ENCODE results near the gene NFXL1. TPM values are rescaled to one million over a fixed set of nuclear protein-coding genes. Genes with fewer than 3 reads are reported as not detected.

NFXL1 gene
- total and polyA plus RNA-seq, 10 of the 15 experiments (the other 5 are each of a cell fraction or from before 2014, with no cell fraction given), result 8.1 to 16.5 (median 13.1) TPM

DNA sequence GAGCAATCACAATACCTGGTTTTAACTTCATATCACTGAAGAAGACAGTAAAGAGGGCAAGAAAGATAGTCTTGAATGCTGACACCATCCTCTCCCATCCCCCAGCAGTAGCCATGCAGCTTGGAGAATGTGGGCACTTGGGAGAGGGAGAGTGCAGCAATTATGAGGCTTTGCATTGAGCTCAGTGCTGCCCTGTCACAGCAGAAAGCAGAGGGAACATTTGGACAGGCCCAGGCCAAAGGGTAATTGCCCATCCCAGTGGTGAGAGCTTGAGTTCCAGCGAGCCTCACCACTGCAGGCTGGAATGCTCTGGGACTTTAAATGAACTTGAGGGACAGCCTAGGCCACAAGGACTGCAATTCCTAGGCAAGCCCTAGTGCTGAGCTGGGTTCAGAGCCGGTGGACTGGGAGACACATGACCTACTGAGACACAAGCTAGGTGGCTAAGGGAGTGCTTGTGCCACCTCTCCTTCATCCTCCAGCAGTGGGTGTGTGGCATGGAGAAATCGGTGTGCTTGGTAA, 112.8 kb downstream of the NFXL1 start (continued):
- no peak for TF ChIP-seq NR2F1 (conservative IDR thresholded peaks at IDR 0.05)

DNA sequence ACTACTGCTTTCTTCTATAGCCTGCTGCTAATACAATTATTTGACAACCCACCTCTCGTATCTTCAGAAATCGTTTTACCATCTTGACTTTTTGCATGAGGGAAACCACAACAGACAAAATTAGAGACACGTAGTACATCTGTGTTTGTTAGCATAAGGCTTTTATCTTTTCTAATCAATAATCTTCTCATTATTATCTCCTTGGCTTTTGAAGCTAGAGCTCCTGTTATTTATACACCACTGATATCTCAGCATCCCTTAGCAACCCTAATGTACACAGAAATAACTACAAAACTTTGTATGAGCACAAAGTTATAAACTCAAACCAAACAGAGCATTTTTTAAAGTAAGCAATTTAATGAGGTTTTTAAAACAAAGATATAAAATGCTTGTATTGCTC, 116.2 kb downstream of the NFXL1 start:
- Histone ChIP-seq H2AFZ (ENCODE audit: control insufficient read depth, low read depth, low read length) (no peak overlapping the region), H3K9me3 (replicated peaks; ENCODE audit: control insufficient read depth, insufficient read depth, low read length) (no peaks in the 10 kb centered on the region), H3K4me1 (ENCODE audit: control insufficient read depth, insufficient read depth, low read length) (no peaks in the 10 kb centered on the region), H3K4me2 (ENCODE audit: control insufficient read depth, insufficient read depth) (no peak overlapping the region), H3K27ac (ENCODE audit: control insufficient read depth, insufficient read depth) (no peak overlapping the region), H4K20me1 (ENCODE audit: control insufficient read depth, insufficient read depth) (no peaks in the 10 kb centered on the region), H3K79me2 (ENCODE audit: control insufficient read depth, insufficient read depth, low read length) (no peaks in the 10 kb centered on the region), H3K36me3 (ENCODE audit: control insufficient read depth in 2 of 2, insufficient read depth in 2 of 2, low read length in 1 of 2) (no peaks in the 10 kb centered on the region), H3K9ac (ENCODE audit: control insufficient read depth, insufficient read depth, low read length) (no peak overlapping the region), H3K4me3 (no peak overlapping the region), H3K27me3 (replicated peaks in 1 of 2; ENCODE audit: control insufficient read depth in 2 of 2, insufficient read depth in 2 of 2, low read length in 1 of 2) (no peaks in the 10 kb centered on the region)
- 13% methylated on average over 3 of the region's 3 CpGs for WGBS (ENCODE audit: insufficient coverage, insufficient replicate concordance, low lambda C conversion rate, missing lambda C conversion rate)
- BruUV-seq (replicated peaks), result no TSS peak
- RAD21 ChIA-PET (ENCODE audit: unreplicated experiment), result no interaction called here
- no peak for FAIRE-seq
- in situ Hi-C loops (cut with MboI), result no loop called here
- intact Hi-C loops (cut with micrococcal nuclease; ENCODE audit: unreplicated experiment), result no loop called here
- no peak for DNase-seq (ENCODE audit: low read depth, low spot score)
- SMC1A ChIA-PET (ENCODE audit: uncharacterized antibody, unreplicated experiment), result no interaction called here
- POLR2A ChIA-PET, result no interaction called here
- no peak for TF ChIP-seq SMC3 (IDR thresholded peaks at IDR 0.05; ENCODE audit: borderline replicate concordance, low read length)
- TF ChIP-seq NRF1 (conservative IDR thresholded peaks at IDR 0.05; ENCODE audit: low read depth, low read length), result no peak
- TF ChIP-seq FOXK2 (IDR thresholded peaks at IDR 0.05), result no peak
- TF ChIP-seq, protein P1, sequence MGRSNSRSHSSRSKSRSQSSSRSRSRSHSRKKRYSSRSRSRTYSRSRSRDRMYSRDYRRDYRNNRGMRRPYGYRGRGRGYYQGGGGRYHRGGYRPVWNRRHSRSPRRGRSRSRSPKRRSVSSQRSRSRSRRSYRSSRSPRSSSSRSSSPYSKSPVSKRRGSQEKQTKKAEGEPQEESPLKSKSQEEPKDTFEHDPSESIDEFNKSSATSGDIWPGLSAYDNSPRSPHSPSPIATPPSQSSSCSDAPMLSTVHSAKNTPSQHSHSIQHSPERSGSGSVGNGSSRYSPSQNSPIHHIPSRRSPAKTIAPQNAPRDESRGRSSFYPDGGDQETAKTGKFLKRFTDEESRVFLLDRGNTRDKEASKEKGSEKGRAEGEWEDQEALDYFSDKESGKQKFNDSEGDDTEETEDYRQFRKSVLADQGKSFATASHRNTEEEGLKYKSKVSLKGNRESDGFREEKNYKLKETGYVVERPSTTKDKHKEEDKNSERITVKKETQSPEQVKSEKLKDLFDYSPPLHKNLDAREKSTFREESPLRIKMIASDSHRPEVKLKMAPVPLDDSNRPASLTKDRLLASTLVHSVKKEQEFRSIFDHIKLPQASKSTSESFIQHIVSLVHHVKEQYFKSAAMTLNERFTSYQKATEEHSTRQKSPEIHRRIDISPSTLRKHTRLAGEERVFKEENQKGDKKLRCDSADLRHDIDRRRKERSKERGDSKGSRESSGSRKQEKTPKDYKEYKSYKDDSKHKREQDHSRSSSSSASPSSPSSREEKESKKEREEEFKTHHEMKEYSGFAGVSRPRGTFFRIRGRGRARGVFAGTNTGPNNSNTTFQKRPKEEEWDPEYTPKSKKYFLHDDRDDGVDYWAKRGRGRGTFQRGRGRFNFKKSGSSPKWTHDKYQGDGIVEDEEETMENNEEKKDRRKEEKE (IDR thresholded peaks at IDR 0.05), result no peak
- TF ChIP-seq, protein P2, sequence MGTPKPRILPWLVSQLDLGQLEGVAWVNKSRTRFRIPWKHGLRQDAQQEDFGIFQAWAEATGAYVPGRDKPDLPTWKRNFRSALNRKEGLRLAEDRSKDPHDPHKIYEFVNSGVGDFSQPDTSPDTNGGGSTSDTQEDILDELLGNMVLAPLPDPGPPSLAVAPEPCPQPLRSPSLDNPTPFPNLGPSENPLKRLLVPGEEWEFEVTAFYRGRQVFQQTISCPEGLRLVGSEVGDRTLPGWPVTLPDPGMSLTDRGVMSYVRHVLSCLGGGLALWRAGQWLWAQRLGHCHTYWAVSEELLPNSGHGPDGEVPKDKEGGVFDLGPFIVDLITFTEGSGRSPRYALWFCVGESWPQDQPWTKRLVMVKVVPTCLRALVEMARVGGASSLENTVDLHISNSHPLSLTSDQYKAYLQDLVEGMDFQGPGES (IDR thresholded peaks at IDR 0.05), result no peak
- no peak for TF ChIP-seq CBX3 (IDR thresholded peaks at IDR 0.05; ENCODE audit: borderline replicate concordance, low read depth)
- TF ChIP-seq GABPA (IDR thresholded peaks at IDR 0.05; ENCODE audit: low read depth), result no peak
- no peak for ATAC-seq
- CTCF ChIA-PET, result no interaction called here

Other genes with a start within 250 kb of the NFXL1 start
- 0.06 TPM in 1 of 2 replicates, not detected in the other for gene CORIN, start 76.5 kb downstream of the NFXL1 start, total RNA-seq (2014; rRNA removed)
- gene CORIN, start 76.5 kb downstream of the NFXL1 start, total RNA-seq (2014; rRNA removed; fragmentation: Illumina TruSeq; extraction: Trizol), result 0.04 TPM in 1 of 2 replicates, not detected in the other
- gene CORIN, start 76.5 kb downstream of the NFXL1 start, total RNA-seq (2021), result not detected in 2 replicates
- gene CORIN, start 76.5 kb downstream of the NFXL1 start, polyA plus RNA-seq (2011; rRNA removed), result 0.45 and 0.68 TPM in 2 replicates
- gene CORIN, start 76.5 kb downstream of the NFXL1 start, polyA plus RNA-seq (2014; fragmentation: Illumina TruSeq; extraction: Trizol), result not detected in 2 replicates
- under 1 TPM; 0.02 to 0.10 TPM for gene CORIN, start 76.5 kb downstream of the NFXL1 start, polyA plus RNA-seq (2014; fragmentation: Nextera tagmentation; extraction: Ambion mirVana)
- 0.10 TPM in 1 of 2 replicates, not detected in the other for gene CORIN, start 76.5 kb downstream of the NFXL1 start, polyA plus RNA-seq (2014; rRNA removed)
- gene CORIN, start 76.5 kb downstream of the NFXL1 start, polyA plus RNA-seq (2016; fragmentation: Nextera tagmentation; extraction: Ambion mirVana), result under 1 TPM; 0.09 to 0.21 TPM
- 8.7 and 14.2 TPM in 2 replicates for gene CNGA1, start 102.1 kb upstream of the NFXL1 start, total RNA-seq (2014; rRNA removed)
- gene CNGA1, start 102.1 kb upstream of the NFXL1 start, total RNA-seq (2014; rRNA removed; fragmentation: Illumina TruSeq; extraction: Trizol), result 4.5 and 4.7 TPM in 2 replicates
- 4.8 and 5.1 TPM in 2 replicates for gene CNGA1, start 102.1 kb upstream of the NFXL1 start, total RNA-seq (2021)
- 0.32 and 0.38 TPM in 2 replicates for gene CNGA1, start 102.1 kb upstream of the NFXL1 start, polyA plus RNA-seq (2011; rRNA removed)
- 3.4 and 5.1 TPM in 2 replicates for gene CNGA1, start 102.1 kb upstream of the NFXL1 start, polyA plus RNA-seq (2014; fragmentation: Illumina TruSeq; extraction: Trizol)
- gene CNGA1, start 102.1 kb upstream of the NFXL1 start, polyA plus RNA-seq (2014; fragmentation: Nextera tagmentation; extraction: Ambion mirVana), result 1 to 10 TPM; 7.9 to 8.9 TPM
- 6.0 and 6.9 TPM in 2 replicates for gene CNGA1, start 102.1 kb upstream of the NFXL1 start, polyA plus RNA-seq (2014; rRNA removed)
- gene CNGA1, start 102.1 kb upstream of the NFXL1 start, polyA plus RNA-seq (2016; fragmentation: Nextera tagmentation; extraction: Ambion mirVana), result 1 to 10 TPM; 3.9 to 5.1 TPM
- gene NIPAL1, start 102.2 kb upstream of the NFXL1 start, total RNA-seq (2014; rRNA removed), result 5.1 and 7.8 TPM in 2 replicates
- 9.3 and 9.7 TPM in 2 replicates for gene NIPAL1, start 102.2 kb upstream of the NFXL1 start, total RNA-seq (2014; rRNA removed; fragmentation: Illumina TruSeq; extraction: Trizol)
- gene NIPAL1, start 102.2 kb upstream of the NFXL1 start, total RNA-seq (2021), result 8.7 and 10.0 TPM in 2 replicates
- gene NIPAL1, start 102.2 kb upstream of the NFXL1 start, polyA plus RNA-seq (2011; rRNA removed), result 0.46 and 0.62 TPM in 2 replicates
- 8.8 and 10.3 TPM in 2 replicates for gene NIPAL1, start 102.2 kb upstream of the NFXL1 start, polyA plus RNA-seq (2014; fragmentation: Illumina TruSeq; extraction: Trizol)
- 1 to 10 TPM; 1.1 to 2.0 TPM for gene NIPAL1, start 102.2 kb upstream of the NFXL1 start, polyA plus RNA-seq (2014; fragmentation: Nextera tagmentation; extraction: Ambion mirVana)
- gene NIPAL1, start 102.2 kb upstream of the NFXL1 start, polyA plus RNA-seq (2014; rRNA removed), result 4.7 and 5.4 TPM in 2 replicates
- gene NIPAL1, start 102.2 kb upstream of the NFXL1 start, polyA plus RNA-seq (2016; fragmentation: Nextera tagmentation; extraction: Ambion mirVana), result 1 to 10 TPM; 6.6 to 7.2 TPM
- gene TXK, start 219.7 kb upstream of the NFXL1 start, total RNA-seq (2014; rRNA removed), result 2.1 and 2.7 TPM in 2 replicates
- gene TXK, start 219.7 kb upstream of the NFXL1 start, total RNA-seq (2014; rRNA removed; fragmentation: Illumina TruSeq; extraction: Trizol), result 1.8 and 2.1 TPM in 2 replicates
- gene TXK, start 219.7 kb upstream of the NFXL1 start, total RNA-seq (2021), result 1.3 and 1.4 TPM in 2 replicates
- gene TXK, start 219.7 kb upstream of the NFXL1 start, polyA plus RNA-seq (2011; rRNA removed), result 1.5 and 2.4 TPM in 2 replicates
- gene TXK, start 219.7 kb upstream of the NFXL1 start, polyA plus RNA-seq (2014; fragmentation: Illumina TruSeq; extraction: Trizol), result 2.9 and 3.1 TPM in 2 replicates
- gene TXK, start 219.7 kb upstream of the NFXL1 start, polyA plus RNA-seq (2014; fragmentation: Nextera tagmentation; extraction: Ambion mirVana), result under 1 TPM; 0.44 to 0.95 TPM
- 1.6 and 2.4 TPM in 2 replicates for gene TXK, start 219.7 kb upstream of the NFXL1 start, polyA plus RNA-seq (2014; rRNA removed)
- 1 to 10 TPM in 1 of 2 experiments, under 1 TPM in 1; 0.91 to 1.1 TPM for gene TXK, start 219.7 kb upstream of the NFXL1 start, polyA plus RNA-seq (2016; fragmentation: Nextera tagmentation; extraction: Ambion mirVana)